Measurements from ENCODE around the gene EMP3. TPM values are rescaled to one million over a fixed set of nuclear protein-coding genes. Genes with fewer than 3 reads are reported as not detected.
A peak's percentile ranks its signal among the peaks of the same experiment; 100 is the strongest.

The EMP3 gene
- total and polyA plus RNA-seq, 2 experiments from 2014 or later = 6.0 to 25.1 TPM

DNA sequence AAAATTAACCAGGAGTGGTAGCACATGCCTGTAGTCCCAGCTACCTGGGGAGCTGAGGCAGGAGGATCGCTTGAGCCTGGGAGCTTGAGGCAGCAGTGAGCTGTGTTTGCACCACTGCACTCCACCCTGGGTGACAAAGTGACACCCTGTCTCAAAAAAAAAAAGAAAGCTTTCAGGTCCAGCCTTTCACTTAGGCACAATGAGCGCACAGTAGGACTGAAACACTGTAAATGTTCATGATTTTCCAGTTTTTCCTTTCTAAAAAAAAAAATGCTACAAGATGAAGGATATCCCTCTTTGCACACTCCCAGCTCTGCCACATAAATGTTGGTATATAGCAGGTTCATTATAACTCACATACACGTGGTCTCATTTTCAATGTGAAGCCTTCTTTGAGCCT lies 37.6 kb upstream of the EMP3 start (continued):
- TF ChIP-seq, protein P1, sequence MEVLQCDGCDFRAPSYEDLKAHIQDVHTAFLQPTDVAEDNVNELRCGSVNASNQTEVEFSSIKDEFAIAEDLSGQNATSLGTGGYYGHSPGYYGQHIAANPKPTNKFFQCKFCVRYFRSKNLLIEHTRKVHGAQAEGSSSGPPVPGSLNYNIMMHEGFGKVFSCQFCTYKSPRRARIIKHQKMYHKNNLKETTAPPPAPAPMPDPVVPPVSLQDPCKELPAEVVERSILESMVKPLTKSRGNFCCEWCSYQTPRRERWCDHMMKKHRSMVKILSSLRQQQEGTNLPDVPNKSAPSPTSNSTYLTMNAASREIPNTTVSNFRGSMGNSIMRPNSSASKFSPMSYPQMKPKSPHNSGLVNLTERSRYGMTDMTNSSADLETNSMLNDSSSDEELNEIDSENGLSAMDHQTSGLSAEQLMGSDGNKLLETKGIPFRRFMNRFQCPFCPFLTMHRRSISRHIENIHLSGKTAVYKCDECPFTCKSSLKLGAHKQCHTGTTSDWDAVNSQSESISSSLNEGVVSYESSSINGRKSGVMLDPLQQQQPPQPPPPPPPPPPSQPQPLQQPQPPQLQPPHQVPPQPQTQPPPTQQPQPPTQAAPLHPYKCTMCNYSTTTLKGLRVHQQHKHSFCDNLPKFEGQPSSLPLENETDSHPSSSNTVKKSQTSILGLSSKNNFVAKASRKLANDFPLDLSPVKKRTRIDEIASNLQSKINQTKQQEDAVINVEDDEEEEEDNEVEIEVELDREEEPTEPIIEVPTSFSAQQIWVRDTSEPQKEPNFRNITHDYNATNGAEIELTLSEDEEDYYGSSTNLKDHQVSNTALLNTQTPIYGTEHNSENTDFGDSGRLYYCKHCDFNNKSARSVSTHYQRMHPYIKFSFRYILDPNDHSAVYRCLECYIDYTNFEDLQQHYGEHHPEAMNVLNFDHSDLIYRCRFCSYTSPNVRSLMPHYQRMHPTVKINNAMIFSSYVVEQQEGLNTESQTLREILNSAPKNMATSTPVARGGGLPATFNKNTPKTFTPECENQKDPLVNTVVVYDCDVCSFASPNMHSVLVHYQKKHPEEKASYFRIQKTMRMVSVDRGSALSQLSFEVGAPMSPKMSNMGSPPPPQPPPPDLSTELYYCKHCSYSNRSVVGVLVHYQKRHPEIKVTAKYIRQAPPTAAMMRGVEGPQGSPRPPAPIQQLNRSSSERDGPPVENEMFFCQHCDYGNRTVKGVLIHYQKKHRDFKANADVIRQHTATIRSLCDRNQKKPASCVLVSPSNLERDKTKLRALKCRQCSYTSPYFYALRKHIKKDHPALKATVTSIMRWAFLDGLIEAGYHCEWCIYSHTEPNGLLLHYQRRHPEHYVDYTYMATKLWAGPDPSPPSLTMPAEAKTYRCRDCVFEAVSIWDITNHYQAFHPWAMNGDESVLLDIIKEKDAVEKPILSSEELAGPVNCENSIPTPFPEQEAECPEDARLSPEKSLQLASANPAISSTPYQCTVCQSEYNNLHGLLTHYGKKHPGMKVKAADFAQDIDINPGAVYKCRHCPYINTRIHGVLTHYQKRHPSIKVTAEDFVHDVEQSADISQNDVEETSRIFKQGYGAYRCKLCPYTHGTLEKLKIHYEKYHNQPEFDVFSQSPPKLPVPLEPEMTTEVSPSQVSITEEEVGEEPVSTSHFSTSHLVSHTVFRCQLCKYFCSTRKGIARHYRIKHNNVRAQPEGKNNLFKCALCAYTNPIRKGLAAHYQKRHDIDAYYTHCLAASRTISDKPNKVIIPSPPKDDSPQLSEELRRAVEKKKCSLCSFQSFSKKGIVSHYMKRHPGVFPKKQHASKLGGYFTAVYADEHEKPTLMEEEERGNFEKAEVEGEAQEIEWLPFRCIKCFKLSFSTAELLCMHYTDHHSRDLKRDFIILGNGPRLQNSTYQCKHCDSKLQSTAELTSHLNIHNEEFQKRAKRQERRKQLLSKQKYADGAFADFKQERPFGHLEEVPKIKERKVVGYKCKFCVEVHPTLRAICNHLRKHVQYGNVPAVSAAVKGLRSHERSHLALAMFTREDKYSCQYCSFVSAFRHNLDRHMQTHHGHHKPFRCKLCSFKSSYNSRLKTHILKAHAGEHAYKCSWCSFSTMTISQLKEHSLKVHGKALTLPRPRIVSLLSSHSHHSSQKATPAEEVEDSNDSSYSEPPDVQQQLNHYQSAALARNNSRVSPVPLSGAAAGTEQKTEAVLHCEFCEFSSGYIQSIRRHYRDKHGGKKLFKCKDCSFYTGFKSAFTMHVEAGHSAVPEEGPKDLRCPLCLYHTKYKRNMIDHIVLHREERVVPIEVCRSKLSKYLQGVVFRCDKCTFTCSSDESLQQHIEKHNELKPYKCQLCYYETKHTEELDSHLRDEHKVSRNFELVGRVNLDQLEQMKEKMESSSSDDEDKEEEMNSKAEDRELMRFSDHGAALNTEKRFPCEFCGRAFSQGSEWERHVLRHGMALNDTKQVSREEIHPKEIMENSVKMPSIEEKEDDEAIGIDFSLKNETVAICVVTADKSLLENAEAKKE (CRISPR knock-in tag; IDR thresholded peaks at IDR 0.05) = no peak
- TF ChIP-seq, protein P2, sequence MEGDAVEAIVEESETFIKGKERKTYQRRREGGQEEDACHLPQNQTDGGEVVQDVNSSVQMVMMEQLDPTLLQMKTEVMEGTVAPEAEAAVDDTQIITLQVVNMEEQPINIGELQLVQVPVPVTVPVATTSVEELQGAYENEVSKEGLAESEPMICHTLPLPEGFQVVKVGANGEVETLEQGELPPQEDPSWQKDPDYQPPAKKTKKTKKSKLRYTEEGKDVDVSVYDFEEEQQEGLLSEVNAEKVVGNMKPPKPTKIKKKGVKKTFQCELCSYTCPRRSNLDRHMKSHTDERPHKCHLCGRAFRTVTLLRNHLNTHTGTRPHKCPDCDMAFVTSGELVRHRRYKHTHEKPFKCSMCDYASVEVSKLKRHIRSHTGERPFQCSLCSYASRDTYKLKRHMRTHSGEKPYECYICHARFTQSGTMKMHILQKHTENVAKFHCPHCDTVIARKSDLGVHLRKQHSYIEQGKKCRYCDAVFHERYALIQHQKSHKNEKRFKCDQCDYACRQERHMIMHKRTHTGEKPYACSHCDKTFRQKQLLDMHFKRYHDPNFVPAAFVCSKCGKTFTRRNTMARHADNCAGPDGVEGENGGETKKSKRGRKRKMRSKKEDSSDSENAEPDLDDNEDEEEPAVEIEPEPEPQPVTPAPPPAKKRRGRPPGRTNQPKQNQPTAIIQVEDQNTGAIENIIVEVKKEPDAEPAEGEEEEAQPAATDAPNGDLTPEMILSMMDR (conservative IDR thresholded peaks at IDR 0.05; ENCODE audit: low read depth in 2 of 2) = no peak
- no peak for TF ChIP-seq ZNF331 (CRISPR knock-in tag; IDR thresholded peaks at IDR 0.05; ENCODE audit: low read depth)

- peak overlapping the region; percentile 88; the same call in 1 of the 2 replicates for H3K27ac ChIP-seq (ENCODE audit: low read depth)
- peak overlapping the region; percentile 58; the same call in 1 of the 2 replicates for H2AFZ ChIP-seq
- H3K4me1 Mint-ChIP-seq = peaks cover 19% of the 10 kb centered on the region; the same call in 2 of the 3 replicates
- peaks cover 18% of the 10 kb centered on the region; the same call in 1 of the 2 replicates for H3K4me1 ChIP-seq (ENCODE audit: insufficient read depth)
- peaks cover 21% of the 10 kb centered on the region for H3K36me3 ChIP-seq (ENCODE audit: insufficient read depth)
- H3K4me3 ChIP-seq = peak overlapping the region; percentile 56
- H3K4me3 Mint-ChIP-seq = peak overlapping the region; percentile 74
- H3K4me2 ChIP-seq = peak overlapping the region; percentile 79
- 0 out of 2 replicates have a peak overlapping the region, but pooled peaks have one; percentile 56 for H3K27ac Mint-ChIP-seq
- H3K9me2 ChIP-seq (ENCODE audit: insufficient read depth) = no peaks in the 10 kb centered on the region
- TF ChIP-seq POLR2AphosphoS5 (IDR thresholded peaks at IDR 0.05; ENCODE audit: low read depth) (peak; percentile 22; the same call in 1 of the 2 replicates), ZNF331 (CRISPR knock-in tag; IDR thresholded peaks at IDR 0.05; ENCODE audit: low read depth) (no peak)
- TF ChIP-seq, protein P2 (conservative IDR thresholded peaks at IDR 0.05; ENCODE audit: low read depth in 2 of 2) = peak in 1 of 2 experiments; percentile 71; a peak in 3 of 4 replicates
- H3K27me3 ChIP-seq (ENCODE audit: insufficient read depth) = no peaks in the 10 kb centered on the region
- H3K9me3 Mint-ChIP-seq = peaks cover 7% of the 10 kb centered on the region
- 0 out of 2 replicates have a peak, but pooled peaks cover 2% of the 10 kb centered on the region for H3K79me2 ChIP-seq (replicated peaks; ENCODE audit: insufficient read depth)
- DNase-seq (ENCODE audit: low spot score) (peak; percentile 90), ATAC-seq (peak; percentile 88)
- H3K36me3 Mint-ChIP-seq (ENCODE audit: low read depth) = peaks cover 35% of the 10 kb centered on the region
- H3F3A ChIP-seq (replicated peaks; ENCODE audit: low read depth) = peaks cover 23% of the 10 kb centered on the region; the same call in 1 of the 2 replicates
- H3K27me3 Mint-ChIP-seq (ENCODE audit: insufficient read depth, low read depth, poor library complexity) = peaks cover 19% of the 10 kb centered on the region
- H4K20me1 ChIP-seq (replicated peaks; ENCODE audit: insufficient read depth) = peaks cover 7% of the 10 kb centered on the region; the same call in 1 of the 2 replicates
These were observed 35.0 kb upstream of the EMP3 start for GRCh38 chr19:48290401-48290770.

Measured in GM23338 (cell line).